HG03097 (cell line): ENCODE results near the gene BRMS1.

Source experiments
- ATAC-seq: cut with Tn5 transposase; IDR thresholded peaks from one replicate; pipeline ENCODE4 v1.9.1; 2021; ENCODE audit not compliant: unreplicated experiment, low FRiP score

The BRMS1 gene

DNA sequence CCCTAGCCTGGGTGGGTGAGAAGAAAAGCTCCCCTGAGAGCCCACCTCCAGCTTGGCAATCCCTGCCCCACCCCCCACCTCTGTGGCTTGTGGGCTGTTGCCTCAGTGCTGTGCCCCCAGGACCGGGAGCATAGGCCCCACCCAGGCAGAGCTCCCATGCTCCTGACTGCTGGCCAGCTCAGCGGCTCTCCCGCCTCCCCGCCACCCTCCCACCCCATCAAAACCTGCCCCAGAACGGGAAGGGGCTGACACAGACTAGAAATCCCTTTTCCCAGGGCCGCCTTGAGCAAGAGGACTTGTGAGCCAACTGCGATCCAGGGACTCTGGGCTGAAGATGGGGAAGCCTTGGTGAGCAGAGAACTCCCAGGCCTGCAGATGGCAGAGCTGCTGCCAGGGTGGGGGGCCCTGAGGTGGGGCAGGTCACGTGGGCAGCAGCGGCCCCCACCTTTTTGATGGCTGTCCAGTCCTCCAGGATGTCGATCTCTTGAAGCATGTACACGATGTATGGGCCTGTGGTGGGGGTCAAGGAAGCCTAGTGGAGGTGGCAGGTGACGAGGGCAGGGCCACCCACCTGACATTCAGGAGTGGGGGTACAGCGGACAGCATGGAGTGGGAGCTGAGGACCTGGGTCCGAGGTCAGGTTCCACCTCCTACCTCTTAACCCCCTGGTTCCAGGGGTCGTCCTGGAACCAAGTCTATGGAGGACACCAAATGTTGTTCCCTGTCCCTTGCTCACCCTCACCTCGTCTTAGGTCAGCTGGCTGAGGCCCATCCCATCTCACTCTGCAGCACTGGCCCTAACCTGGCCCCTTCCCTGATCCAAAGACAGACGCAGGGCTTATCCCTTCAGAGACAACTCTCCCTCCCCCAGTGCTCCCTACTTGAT is 6.4 kb downstream of the BRMS1 start:
- no peak for ATAC-seq

DNA sequence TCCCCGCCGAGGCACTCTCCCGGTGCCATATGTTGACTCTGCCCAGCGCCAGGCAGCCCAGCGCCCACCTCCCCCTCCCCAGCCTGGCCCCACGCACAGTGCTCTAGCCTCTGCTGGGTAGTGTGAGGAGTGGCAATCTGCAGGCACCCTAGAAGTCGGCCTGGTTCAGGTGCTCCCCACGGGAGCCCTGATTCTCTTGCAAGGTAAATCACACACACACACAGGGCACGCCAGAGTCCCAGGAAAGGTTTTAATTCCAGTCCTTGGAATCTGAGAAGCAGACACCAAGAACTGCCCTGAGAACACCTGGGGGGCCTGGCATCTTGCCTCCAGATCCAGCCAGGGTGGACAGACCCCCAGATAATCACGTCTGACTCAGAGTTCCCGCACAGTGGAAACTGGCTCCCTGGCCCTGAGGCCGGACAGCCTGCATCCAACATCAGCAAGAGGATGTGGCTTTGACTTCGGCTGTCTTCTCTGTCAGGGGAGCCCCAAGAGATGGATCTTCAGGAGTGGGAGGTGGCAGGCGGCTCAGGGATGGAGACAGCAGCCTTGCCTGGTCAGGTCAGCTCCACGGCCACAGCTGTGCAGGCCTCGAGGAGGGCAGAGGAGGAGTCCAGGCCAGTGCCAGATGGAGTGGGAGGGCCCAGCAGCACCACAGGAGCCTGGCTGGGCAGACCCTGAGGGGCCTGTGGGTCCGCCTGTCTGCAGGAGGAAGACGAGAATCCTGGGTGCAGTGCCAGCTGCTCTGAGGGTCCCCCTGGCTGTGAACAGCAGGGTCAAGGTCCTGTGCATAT is 7.6 kb downstream of the BRMS1 start:
- no peak for ATAC-seq

DNA sequence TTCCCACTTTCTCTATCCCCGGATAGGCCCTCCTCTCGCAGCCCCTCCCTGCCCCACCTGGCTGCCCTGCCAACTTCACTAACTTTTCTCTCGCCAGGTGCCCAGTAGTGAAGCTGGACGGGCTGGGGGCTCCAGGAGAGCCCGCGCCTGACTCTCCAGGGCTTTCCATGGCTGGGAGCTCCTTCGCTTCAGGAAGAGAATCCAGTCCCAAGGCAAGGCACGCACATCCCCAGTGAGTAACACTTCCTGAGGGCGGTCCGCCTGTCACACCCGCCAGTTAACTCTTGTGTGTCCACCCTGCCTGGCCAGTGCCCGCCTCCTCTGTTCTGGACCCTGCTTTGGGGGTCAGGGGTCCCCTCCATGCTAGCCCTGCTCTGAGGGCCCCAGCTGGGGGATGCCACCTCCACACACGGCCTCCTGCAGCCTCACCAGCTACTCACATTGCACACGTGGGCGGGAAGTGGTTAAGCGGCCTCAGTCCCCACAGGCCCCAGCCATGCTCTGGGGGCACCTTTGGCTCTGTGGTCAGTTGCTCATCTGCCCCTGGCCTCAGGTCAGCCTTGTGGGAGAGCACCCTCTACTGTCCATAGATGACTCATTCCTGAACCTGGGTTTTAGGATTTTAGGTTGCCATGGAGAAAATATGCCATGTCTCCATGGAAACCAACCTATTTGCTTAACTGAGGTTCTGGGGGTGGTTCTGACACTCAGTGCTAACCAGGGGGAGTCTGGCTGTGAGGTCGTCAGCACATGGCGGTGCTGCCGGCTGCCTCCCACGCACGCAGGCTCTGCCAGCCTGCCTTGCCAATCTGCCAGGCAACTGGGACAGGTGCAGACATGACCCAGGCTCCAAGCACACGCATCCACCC is 8.4 kb downstream of the BRMS1 start, which contains the start of gene RIN1:
TSS of gene RIN1 (minus strand) at position 201 of the 869 bp plus-strand sequence. CDS start at position 169, 32 bp downstream.
- no peak for ATAC-seq

GRCh38 chr11:66335531-66336233 is 9.2 kb downstream of the BRMS1 start:
- no peak for ATAC-seq

GRCh38 chr11:66334605-66335442 is 10.1 kb downstream of the BRMS1 start:
- no peak for ATAC-seq

GRCh38 chr11:66333896-66334604 is 10.9 kb downstream of the BRMS1 start:
- ATAC-seq, result no peak

- ATAC-seq, result no peak
Measured at GRCh38 chr11:66333220-66333877, 11.6 kb downstream of the BRMS1 start.

DNA sequence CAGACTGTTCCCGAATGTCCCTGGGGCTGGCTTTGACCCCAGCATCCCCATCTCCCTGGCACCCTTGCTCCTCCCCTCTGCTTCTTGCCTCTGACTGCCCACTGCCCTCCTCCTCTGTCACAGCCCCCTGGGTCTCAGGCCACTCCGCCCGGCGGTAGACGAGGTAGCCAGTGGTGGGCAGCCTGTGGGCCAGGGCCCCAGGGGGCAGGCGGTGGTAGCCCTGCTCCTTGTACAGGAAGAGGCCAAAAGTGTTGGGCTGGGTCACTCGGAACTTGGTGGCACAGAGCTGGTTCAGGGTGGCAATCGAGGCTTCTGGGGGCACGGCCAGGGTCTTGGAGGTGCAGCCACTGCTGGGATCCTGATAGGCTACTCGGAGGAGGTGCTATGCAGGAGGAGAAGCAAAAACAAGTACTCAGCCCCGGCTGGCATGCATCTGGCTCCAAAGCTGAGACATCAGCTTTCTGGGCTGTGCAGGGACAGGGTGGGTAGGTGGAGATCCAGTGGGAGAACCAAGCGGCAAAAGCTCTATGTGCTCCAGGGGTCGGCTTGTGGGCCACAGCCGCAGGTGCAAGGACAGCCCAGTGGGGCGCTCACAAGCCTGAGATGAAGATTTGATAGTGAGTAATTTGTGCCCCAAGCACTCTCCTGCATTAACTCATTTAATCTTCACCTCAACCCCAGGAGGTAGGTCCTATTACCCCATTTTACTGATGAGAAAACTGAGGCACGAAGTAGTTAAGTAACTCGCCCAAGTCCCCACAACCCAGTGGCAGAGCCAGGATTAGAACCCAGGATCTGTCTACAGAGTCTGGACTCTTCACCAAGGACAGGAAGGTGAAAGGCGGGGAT is 12.3 kb downstream of the BRMS1 start:
- no peak for ATAC-seq

- no peak for ATAC-seq
Measured at GRCh38 chr11:66331542-66332370, 13.1 kb downstream of the BRMS1 start.

- no peak for ATAC-seq
Measured at GRCh38 chr11:66330931-66331330, 14.0 kb downstream of the BRMS1 start.

GRCh38 chr11:66329165-66329673 is 15.7 kb downstream of the BRMS1 start:
- ATAC-seq, result no peak

DNA sequence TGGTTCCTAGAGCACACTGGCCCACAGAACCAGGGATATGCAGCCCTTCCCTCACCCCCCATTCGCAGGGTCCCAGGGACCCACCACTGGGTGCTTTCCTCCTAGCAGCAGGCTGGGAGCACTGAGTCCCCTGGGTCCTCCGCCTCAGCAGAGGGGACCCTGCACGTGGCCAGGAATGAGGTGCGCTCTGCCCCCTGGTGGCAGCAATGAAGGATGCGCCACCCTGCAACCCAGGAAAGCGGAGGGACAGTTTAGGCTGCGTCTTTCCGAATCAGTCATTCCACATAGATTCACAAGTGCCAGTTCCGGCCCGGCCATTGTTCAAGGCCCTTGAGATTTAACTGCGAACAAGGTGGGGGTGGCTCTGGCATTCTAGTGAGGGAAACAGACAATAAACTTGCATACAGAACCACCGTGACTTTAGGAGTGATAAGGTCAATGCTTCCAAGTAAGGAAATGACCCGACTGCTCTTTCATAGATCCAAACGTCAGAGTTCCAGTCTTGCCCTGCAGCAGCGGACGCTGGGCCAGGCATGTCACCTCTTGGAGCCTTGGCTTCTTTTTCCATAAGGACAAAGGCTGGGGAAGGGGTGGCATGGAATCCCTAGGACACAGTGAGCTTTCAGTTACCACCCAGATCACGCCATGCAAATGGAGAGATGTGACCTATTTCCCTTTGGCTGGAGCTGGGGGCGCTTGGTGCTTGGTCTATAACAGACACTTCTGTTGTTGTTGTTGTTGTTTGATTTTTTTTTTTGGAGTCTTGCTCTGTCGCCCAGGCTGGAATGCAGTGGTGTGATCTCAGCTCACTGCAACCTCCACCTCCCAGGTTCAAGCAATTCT is 16.4 kb downstream of the BRMS1 start:
- ATAC-seq, result no peak

- ATAC-seq, result no peak
Measured at GRCh38 chr11:66328031-66328301, 16.9 kb downstream of the BRMS1 start.

DNA sequence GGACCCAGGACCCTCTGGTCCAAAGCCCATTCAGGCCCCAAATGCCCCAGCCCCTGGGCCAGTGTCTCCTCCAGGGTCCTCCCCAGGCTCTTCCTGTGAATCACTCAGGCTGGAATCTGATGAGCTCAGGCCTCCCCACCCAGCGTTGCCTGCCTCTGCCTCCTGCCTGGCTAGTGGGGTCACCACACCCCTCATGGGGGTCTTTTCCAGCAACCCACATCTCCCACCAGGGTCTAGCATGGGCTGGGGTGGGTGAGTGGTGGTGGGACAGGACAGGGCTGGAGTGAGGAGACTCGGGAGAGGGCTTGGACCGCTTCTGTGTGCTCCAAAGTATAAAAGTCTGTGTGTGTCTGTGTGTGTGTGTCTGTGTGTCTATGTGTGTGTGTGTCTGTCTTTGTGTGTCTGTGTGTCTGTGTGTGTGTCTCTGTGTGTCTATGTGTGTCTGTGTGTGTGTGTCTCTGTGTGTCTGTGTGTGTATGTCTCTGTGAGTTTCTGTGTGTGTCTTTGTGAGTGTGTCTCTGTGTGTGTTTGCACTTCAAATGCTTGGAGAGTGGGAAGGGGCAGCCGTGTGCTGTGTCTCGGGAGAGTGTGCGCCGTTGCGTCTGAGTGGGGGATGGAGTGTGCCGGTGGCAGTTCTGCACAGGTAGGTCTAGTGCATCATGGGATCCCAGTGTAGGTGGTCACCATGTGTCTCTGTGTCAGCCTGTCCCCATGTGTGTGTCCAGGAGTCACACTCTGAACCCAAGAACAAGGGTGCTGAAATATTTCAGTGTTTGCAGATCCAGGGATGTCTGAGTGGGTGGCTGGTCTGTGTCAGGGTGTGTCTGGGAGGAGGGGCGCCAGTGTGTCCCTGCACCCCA is 17.5 kb downstream of the BRMS1 start:
- ATAC-seq, result no peak
